Measurements from ENCODE around the gene HEMGN. TPM values are rescaled to one million over a fixed set of nuclear protein-coding genes. Genes with fewer than 3 reads are reported as not detected.

The HEMGN gene, protein sequence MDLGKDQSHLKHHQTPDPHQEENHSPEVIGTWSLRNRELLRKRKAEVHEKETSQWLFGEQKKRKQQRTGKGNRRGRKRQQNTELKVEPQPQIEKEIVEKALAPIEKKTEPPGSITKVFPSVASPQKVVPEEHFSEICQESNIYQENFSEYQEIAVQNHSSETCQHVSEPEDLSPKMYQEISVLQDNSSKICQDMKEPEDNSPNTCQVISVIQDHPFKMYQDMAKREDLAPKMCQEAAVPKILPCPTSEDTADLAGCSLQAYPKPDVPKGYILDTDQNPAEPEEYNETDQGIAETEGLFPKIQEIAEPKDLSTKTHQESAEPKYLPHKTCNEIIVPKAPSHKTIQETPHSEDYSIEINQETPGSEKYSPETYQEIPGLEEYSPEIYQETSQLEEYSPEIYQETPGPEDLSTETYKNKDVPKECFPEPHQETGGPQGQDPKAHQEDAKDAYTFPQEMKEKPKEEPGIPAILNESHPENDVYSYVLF
- 4.2 TPM for total RNA-seq

DNA sequence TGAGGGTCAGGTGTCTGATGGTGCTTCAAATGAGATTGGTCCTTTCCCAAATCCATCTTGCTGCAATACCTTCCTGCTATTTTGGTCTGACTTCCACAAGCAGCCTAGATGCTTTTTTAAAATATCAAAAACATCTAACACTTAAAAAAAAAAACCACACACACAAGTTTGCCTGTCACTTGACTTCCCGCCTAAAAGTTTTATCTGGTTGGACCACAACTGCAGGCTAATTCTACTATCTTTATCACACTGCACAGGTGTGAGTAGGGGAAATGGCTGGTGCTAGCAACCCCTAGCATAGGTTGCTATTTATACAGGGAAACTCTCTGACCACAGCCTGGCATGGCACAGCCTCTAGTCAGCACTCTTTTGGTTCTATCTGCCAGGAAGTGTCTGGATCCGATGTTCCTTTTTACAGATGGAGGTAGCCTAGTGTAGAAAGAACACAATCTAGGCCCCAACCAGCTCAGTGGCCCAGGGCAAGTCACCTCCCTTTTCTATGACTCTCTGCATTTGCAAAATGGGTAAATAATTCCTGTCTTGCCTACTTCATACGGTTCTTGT is at the start of gene HEMGN:
Gene HEMGN, minus strand, starts transcription at position 92 of the 564 bp plus-strand sequence. Its CDS starts 36 bp downstream, at position 56.

DNA sequence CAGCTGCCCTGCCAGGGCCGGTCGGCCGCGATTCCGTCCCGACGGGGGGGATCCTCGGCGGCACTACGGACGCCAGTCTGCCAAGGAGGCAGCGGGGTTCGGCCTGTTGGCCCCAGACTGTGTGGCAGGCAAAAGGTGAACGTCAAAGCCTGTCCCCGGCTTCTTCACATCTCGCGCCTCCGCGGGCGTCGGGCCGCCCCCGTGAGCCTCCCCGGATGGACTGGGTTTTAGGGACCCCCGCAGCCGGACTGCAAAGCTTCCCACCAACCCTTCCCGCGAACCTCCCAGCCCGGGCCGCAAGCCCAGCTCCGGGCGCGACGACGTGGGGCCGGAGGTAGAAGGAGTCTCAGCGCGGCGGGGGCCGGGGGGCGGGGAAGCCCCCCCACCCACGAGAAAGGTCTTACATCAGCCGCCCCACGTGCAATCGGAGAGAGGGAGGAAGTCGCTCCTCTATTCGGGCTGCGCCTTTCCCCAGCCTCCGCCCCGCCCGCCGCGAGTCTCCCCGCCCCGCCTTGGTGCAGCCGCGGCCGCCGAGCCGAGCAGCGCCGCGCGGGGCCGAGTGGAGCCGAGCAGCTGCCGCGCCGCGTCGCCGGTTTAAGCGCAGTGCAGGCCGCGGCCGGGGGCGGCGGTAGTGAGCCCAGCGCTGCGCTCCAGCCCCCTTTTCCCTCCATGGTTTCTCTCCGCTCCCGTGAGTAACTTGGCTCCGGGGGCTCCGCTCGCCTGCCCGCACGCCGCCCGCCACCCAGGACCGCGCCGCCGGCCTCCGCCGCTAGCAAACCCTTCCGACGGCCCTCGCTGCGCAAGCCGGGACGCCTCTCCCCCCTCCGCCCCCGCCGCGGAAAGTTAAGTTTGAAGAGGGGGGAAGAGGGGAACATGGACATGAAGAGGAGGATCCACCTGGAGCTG is 45.0 kb upstream of the HEMGN start, which contains the start of gene ANP32B:
Gene ANP32B, plus strand, starts transcription at position 659 of the 906 bp plus-strand sequence. Its CDS starts 215 bp downstream, at position 874.

DNA sequence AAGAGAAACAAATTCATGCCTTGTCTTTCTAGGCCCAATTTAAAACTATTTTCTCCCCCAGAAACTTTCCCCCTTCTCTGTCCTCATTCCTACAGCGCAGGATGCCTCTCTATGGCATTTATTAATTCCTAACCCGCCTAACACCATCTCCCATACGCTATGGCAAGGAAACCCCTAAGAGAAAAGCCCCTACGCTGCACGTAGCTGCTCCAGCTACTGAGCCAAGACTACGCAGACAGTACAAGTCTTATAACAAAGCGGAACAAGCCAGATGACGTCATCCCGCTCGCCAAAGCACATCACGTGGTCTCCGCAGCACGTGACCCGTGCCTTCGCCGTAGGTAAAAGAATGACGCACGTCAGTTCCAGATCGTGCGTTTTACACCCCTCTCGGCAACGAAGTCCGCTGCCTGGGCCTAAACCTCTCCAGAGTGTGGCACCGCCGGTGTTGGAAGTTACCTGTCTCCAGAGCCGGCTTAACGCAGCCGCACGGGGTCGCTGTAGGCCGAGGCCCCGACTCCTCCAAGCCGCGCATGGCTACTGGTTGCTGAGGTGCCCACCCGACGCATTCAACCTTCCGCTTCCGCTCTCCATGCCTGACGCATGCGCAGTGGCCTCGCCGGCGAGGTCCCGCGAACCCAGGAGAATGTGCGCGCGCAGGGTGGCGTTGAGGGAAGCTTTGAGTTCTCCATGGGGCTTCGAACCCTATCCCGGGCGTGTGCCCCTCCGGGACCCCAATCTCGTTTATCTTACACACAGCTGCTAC is 15.8 kb downstream of the HEMGN start, which contains the start of gene TRMO:
Gene TRMO, minus strand, starts transcription at position 542 of the 766 bp plus-strand sequence. Its CDS starts 7 bp downstream, at position 535.

Small RNA genes lying within 50 kb of the gene (small RNA-seq; reads per million reads assigned to genes)
- gene RF00019 = not detected

Other genes with a start within 250 kb of the HEMGN start
- 21.0 TPM for gene XPA, start 240.8 kb downstream of the HEMGN start, total RNA-seq
- gene FOXE1, start 84.9 kb downstream of the HEMGN start, total RNA-seq = not detected
- 19.6 TPM for gene TRMO, start 15.7 kb downstream of the HEMGN start, total RNA-seq
- 7.2 TPM for gene ANP32B, start 45.2 kb upstream of the HEMGN start, total RNA-seq
- gene NANS, start 118.6 kb upstream of the HEMGN start, total RNA-seq = 27.2 TPM
- 2.8 TPM for gene TRIM14, start 181.1 kb upstream of the HEMGN start, total RNA-seq